ENCODE measurements around the gene PRMT1.

GRCh38 chr19:49663224-49663623, 13.8 kb upstream of the PRMT1 start:
- TF ChIP-seq, protein P1, sequence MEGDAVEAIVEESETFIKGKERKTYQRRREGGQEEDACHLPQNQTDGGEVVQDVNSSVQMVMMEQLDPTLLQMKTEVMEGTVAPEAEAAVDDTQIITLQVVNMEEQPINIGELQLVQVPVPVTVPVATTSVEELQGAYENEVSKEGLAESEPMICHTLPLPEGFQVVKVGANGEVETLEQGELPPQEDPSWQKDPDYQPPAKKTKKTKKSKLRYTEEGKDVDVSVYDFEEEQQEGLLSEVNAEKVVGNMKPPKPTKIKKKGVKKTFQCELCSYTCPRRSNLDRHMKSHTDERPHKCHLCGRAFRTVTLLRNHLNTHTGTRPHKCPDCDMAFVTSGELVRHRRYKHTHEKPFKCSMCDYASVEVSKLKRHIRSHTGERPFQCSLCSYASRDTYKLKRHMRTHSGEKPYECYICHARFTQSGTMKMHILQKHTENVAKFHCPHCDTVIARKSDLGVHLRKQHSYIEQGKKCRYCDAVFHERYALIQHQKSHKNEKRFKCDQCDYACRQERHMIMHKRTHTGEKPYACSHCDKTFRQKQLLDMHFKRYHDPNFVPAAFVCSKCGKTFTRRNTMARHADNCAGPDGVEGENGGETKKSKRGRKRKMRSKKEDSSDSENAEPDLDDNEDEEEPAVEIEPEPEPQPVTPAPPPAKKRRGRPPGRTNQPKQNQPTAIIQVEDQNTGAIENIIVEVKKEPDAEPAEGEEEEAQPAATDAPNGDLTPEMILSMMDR (conservative IDR thresholded peaks at IDR 0.05; ENCODE audit: low read depth, low read length) = no peak
- no peak for TF ChIP-seq EZH2 (IDR thresholded peaks at IDR 0.05; ENCODE audit: borderline replicate concordance, low read depth, low read length, poor library complexity, severe bottlenecking)
